Bronchial epithelial cell (primary cell): ENCODE results near the gene RPS15A. TPM values are rescaled to one million over a fixed set of nuclear protein-coding genes. Genes with fewer than 3 reads are reported as not detected.
"Not testable (repeated sequence)": the region's sequence is repeated elsewhere in the genome, so short reads cannot be mapped to it uniquely, and the experiment has no call there.

Experiments used
- DNase-seq: peaks from one replicate; pipeline ENCODE4 v3.0.0-alpha.2; 2010; ENCODE audit warnings: low read depth
- FAIRE-seq: peaks from 2 replicates; lab custom pipeline; 2011; peaks lifted over from hg19 to GRCh38; lab: Jason Lieb, UNC
- H3K27me3 ChIP-seq: 2 replicates; pipeline ENCODE4 v1.5.1; 2011; ENCODE audit warnings: low read length; ENCODE audit not compliant: control insufficient read depth, insufficient read depth
- H3K36me3 ChIP-seq: 2 replicates; pipeline ENCODE4 v1.5.1; 2011; ENCODE audit warnings: low read length; ENCODE audit not compliant: control insufficient read depth, insufficient read depth
- H3K4me3 ChIP-seq: 2 replicates; pipeline ENCODE4 v1.5.1; 2011; ENCODE audit warnings: mild to moderate bottlenecking, low read depth, low read length, control low read depth
- total RNA-seq: library from RNA; depleted of rRNA; stranded (reverse); fragments of >200 nt; gene quantifications from 2 replicates; pipeline ENCODE4 v1.2.1, GENCODE V29; 2014
- TF ChIP-seq, protein P1 (sequence below): IDR thresholded peaks from 2 replicates; pipeline ENCODE4 v1.5.1; 2011; ENCODE audit warnings: mild to moderate bottlenecking, moderate library complexity, low read length, control low read depth, inconsistent platforms; ENCODE audit not compliant: insufficient read depth, severe bottlenecking

RPS15A gene
- total RNA-seq, 1 donor from 2014 or later, result 3,748 TPM

DNA sequence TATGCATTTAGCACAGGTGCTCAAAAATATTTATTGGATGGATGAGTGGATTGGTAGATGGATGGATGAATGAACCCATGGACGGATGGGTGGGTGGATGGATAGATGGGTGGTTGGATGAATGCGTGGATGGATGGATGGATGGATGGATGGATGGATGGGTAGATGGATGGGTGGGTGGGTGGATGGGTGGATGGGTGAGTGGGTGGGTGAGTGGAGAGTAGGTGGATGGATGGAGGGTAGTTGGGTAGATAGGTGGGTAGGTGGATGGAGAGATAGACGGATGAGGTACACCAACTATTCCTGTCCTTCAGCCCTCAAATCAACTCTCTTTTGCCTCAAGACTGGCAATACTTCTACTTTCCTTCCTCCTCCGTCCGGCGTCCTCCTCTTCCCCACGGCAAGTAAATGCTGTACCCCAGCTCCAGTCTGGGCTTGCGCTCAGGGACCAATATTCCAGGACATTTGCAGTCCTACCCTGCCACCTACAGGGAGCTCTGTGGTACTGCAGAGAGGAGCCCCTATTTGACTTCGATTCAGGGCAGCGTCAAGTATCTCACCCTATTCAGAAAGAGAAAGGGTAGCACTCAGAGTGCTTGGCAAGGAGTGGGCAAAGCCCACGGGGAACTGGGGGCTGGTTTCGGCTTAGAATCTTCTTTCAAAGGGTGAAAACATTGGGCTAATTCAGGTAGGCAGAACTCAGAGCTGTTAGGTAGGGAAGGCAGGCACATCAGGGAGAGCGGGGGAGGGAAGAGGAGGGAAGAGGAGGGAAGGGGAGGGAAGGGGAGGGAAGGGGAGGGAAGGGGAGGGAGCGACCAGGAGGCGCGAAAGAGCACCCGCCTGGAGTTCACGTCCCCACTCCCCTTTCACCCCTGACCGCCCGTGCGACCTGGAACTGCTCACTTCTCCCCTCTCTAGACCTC is 30.3 kb downstream of the RPS15A start:
- TF ChIP-seq, protein P1, sequence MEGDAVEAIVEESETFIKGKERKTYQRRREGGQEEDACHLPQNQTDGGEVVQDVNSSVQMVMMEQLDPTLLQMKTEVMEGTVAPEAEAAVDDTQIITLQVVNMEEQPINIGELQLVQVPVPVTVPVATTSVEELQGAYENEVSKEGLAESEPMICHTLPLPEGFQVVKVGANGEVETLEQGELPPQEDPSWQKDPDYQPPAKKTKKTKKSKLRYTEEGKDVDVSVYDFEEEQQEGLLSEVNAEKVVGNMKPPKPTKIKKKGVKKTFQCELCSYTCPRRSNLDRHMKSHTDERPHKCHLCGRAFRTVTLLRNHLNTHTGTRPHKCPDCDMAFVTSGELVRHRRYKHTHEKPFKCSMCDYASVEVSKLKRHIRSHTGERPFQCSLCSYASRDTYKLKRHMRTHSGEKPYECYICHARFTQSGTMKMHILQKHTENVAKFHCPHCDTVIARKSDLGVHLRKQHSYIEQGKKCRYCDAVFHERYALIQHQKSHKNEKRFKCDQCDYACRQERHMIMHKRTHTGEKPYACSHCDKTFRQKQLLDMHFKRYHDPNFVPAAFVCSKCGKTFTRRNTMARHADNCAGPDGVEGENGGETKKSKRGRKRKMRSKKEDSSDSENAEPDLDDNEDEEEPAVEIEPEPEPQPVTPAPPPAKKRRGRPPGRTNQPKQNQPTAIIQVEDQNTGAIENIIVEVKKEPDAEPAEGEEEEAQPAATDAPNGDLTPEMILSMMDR, result peak; percentile 44
- not testable (repeated sequence) for H3K36me3 ChIP-seq, H3K4me3 ChIP-seq, FAIRE-seq, H3K27me3 ChIP-seq, DNase-seq

DNA sequence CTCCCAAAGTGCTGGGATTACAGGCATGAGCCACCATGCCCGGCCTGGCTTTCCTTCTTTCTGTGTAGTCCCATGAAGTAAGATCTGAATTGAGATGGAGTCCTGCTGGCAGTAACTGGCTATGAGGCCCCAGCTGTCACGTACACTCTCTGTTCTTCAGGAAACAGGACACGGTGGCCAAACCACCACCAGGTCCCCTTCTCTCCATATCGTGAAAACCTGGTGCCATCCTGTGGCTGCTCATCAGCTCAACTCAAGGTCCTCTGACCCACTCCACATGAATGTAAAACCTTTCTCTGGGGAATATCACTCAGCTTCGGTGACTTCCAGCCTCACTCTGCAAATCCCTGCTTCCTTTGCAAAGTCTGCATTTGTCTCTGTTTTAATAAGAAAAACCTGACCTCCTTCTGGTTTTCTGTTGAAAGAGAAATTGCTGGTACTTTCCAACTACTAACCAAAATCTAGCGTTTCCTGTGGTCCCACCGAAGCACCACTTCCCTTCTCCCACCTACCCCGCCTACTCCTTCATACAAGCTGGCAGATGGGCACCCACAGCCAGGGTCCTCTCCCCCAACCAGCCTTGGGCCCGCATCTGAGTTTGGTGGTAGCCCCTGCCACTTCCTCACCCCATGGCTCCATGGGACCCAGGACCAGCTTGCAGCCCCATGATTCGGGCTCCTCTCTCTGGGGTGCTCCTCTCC is 32.0 kb downstream of the RPS15A start:
- H3K27me3 ChIP-seq, FAIRE-seq, H3K4me3 ChIP-seq, DNase-seq, H3K36me3 ChIP-seq: not testable (repeated sequence)

DNA sequence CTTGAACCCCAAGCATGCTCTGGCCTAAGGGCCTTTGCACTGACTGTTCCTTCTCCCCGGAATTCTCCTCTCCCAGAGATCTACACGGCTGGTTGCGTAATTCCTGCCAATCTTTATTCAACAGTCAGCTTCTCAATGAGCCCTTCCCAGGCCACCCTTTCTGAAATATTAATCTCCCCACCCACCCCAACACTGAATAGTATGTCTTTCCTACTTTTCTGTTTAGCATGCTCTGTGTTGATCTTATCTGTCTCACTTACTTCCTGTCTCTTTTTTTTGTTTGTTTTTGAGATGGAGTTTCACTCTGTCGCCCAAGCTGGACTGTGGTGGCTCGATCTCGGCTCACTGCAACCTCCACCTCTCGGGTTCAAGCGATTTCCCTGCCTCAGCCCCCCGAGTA is 33.5 kb downstream of the RPS15A start:
- not testable (repeated sequence) for DNase-seq, FAIRE-seq, H3K27me3 ChIP-seq, H3K36me3 ChIP-seq, H3K4me3 ChIP-seq

DNA sequence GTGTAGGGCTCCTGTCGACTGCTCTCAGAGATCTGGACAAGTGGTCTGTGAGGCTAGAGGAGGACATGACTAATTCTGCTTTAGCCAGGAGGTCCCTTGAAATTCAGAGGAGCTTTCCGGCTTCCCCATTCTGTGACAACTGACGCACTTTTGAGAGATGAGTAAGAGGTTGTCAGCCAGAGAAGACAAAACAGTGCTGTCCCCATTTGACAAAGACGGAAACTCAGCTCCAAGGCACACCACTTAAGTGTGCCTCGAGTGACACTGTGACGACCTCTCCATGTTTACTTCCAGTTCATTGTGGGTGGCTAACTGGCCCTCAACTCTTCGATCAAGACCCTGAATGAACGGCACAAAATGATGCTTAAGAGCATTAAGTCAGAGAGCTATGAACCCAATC is 47.3 kb downstream of the RPS15A start:
- DNase-seq, H3K36me3 ChIP-seq, H3K4me3 ChIP-seq, H3K27me3 ChIP-seq: not testable (repeated sequence)
- peak; percentile 79 for FAIRE-seq

DNA sequence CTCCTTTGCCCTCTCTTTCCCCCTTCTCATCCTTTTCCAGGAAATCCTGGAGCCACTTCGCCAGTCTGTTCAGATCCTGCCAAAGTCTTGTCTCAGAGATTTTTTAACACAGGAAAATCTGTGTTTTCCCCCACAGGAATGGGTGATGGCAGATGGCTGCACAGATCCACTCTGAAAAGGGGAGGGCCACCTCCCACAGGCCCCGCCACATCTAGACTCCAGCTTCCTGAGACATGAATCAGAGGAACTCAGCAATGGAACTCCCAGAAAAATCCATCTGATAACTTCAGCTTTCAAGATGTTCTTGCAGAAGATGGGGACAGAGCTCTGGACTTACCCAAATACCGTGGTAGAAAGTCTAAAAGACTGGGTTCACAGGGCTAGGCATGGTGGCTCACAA is 50.1 kb downstream of the RPS15A start:
- H3K36me3 ChIP-seq, DNase-seq, FAIRE-seq, H3K27me3 ChIP-seq, H3K4me3 ChIP-seq: not testable (repeated sequence)

DNA sequence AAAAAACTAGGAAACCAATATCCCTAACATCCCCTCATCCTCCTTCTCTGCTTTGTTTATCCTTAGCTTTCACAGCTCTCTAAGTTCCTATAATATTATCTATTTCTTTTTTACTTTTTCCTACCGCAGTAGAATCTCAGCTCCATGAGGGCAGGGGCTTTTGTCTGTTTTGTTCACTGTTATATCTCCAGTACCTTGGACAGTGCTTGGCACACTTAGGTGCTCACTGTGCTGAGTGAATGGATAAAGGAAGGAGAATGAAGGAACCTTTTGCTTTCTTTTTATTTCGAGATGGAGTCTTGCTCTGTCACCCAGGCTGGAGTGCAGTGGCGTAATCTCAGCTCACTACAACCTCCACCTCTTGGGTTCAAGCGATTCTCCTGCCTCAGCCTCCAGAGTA is 51.4 kb downstream of the RPS15A start:
- not testable (repeated sequence) for H3K36me3 ChIP-seq, H3K27me3 ChIP-seq, DNase-seq, H3K4me3 ChIP-seq, FAIRE-seq

DNA sequence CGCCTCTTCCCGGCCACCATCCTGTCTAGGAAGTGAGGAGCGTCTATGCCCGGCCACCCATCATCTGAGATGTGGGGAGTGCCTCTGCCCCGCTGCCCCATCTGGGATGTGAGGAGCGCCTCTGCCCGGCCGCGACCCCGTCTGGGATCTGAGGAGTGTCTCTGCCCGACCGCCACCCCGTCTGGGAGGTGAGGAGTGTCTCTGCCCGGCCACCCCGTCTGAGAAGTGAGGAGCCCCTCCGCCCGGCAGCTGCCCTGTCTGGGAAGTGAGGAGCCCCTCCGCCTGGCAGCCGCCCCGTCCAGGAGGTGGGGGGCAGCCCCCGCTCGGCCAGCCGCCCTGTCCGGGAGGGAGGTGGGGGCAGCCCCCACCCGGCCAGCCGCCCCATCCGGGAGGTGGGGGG is 55.9 kb downstream of the RPS15A start:
- not testable (repeated sequence) for DNase-seq, H3K27me3 ChIP-seq, H3K4me3 ChIP-seq, FAIRE-seq, H3K36me3 ChIP-seq

Other genes starting within 250 kb of the RPS15A start
- gene NOMO2, start 228.2 kb downstream of the RPS15A start, total RNA-seq, result 111 and 156 TPM in 2 replicates
- gene ARL6IP1, start 11.2 kb upstream of the RPS15A start, total RNA-seq, result 189 and 375 TPM in 2 replicates
- gene SMG1, start 136.1 kb upstream of the RPS15A start, total RNA-seq, result 67.1 and 68.9 TPM in 2 replicates
- gene TMC7, start 193.6 kb upstream of the RPS15A start, total RNA-seq, result 3.1 and 5.0 TPM in 2 replicates